HepG2 (cell line): ENCODE measurements around the gene C20orf141. TPM values are rescaled to one million over a fixed set of nuclear protein-coding genes. Genes with fewer than 3 reads are reported as not detected.

Experiments
- ATAC-seq: fragments of 200-7000 bp; cut with Tn5 transposase; 3 replicates; pipeline ENCODE4 v1.9.1; 2020; ENCODE audit warnings: mild to moderate bottlenecking, moderate library complexity
- BruUV-seq: library from RNA; stranded (reverse); fragments of 400-500 nt; replicated peaks from 2 replicates; lab custom pipeline; 2021; lab: Mats Ljungman, UMichigan
- CTCF ChIA-PET: fragments of 300-600 bp; formaldehyde crosslinking; extraction: SDS; loops from one replicate; lab custom pipeline; 2021; ENCODE audit warnings: low total read pairs, inconsistent platforms, low intra/inter-chr PET ratio; lab: Yijun Ruan, JAX
- POLR2A ChIA-PET: fragments of 350-600 bp; sonication (Branson Sonifier 250); formaldehyde crosslinking; loops from one replicate; lab custom pipeline; 2020; ENCODE audit warnings: antibody characterized with exemption, inconsistent platforms; lab: Yijun Ruan, JAX
- DNase-seq: peaks from one replicate; pipeline ENCODE4 v3.0.0-alpha.2; 2015; ENCODE audit warnings: low spot score
- FAIRE-seq: peaks from 3 replicates; lab custom pipeline; 2011; peaks lifted over from hg19 to GRCh38; lab: Jason Lieb, UNC
- H2AFZ ChIP-seq: one replicate; pipeline ENCODE4 v1.6.1; 2011; ENCODE audit warnings: low read length, inconsistent platforms
- H3K27ac ChIP-seq: fragments of 300-600 bp; 3 replicates; pipeline ENCODE4 v1.8.0; 2011; ENCODE audit warnings: mixed run types, mild to moderate bottlenecking, mixed read lengths, low read length, inconsistent platforms; ENCODE audit not compliant: insufficient read depth; ENCODE audit errors: extremely low read length
- H3K27me3 ChIP-seq, 2 experiments: fragments of 200-600 bp in 1 of 2; 2 replicates in 1 of 2; 3 replicates in 1 of 2; pipeline versions ENCODE4 v1.6.0 to v1.8.0; 2011; ENCODE audit warnings: low read length in 2 of 2, mild to moderate bottlenecking in 2 of 2, moderate library complexity in 2 of 2, inconsistent platforms in 1 of 2; ENCODE audit not compliant: insufficient read depth in 2 of 2, control insufficient read depth in 1 of 2
- H3K36me3 ChIP-seq, 2 experiments: fragments of 200-600 bp in 1 of 2; replicated peaks in 1 of 2; 2 replicates in 1 of 2; 3 replicates in 1 of 2; pipeline versions ENCODE4 v1.5.1 to v1.8.0; 2011; ENCODE audit warnings: low read length in 2 of 2, inconsistent platforms in 1 of 2; ENCODE audit not compliant: insufficient read depth in 2 of 2, control insufficient read depth in 1 of 2
- H3K4me1 ChIP-seq: 2 replicates; pipeline ENCODE4 v1.5.1; 2012; ENCODE audit warnings: low read length, inconsistent platforms; ENCODE audit not compliant: insufficient read depth
- H3K4me2 ChIP-seq: 2 replicates; pipeline ENCODE4 v1.6.0; 2011; ENCODE audit warnings: low read depth, low read length, inconsistent platforms
- H3K4me3 ChIP-seq, 3 experiments: fragments of 200-600 bp in 1 of 3; sonication (generic), shearing (Covaris generic) in 1 of 3; replicated peaks in 1 of 3; 2 replicates each; pipeline ENCODE4 v1.5.1; 2011 to 2016; ENCODE audit warnings: low read length in 3 of 3, inconsistent platforms in 2 of 3, low read depth in 2 of 3, mild to moderate bottlenecking in 2 of 3, control low read depth in 1 of 3, mixed read lengths in 1 of 3; ENCODE audit not compliant: insufficient read depth in 1 of 3
- H3K79me2 ChIP-seq: one replicate; pipeline ENCODE4 v1.6.1; 2011; ENCODE audit warnings: low read length, inconsistent platforms; ENCODE audit not compliant: insufficient read depth
- H3K9ac ChIP-seq: 2 replicates; pipeline ENCODE4 v1.6.0; 2011; ENCODE audit warnings: mild to moderate bottlenecking, low read depth, low read length, inconsistent platforms; ENCODE audit not compliant: insufficient read depth
- H3K9me3 ChIP-seq: 2 replicates; pipeline ENCODE4 v1.5.1; 2012; ENCODE audit warnings: mild to moderate bottlenecking, low read length
- H4K20me1 ChIP-seq: 2 replicates; pipeline ENCODE4 v1.6.0; 2011; ENCODE audit warnings: inconsistent platforms, mild to moderate bottlenecking, low read length, moderate library complexity; ENCODE audit not compliant: insufficient read depth
- HBP1 ChIP-seq: IDR thresholded peaks from 2 replicates; pipeline ENCODE4 v1.6.1; 2016; ENCODE audit warnings: low read depth, control low read depth
- HNRNPUL1 ChIP-seq: fragments of 200-400 bp; formaldehyde crosslinking; IDR thresholded peaks from 2 replicates; pipeline ENCODE4 v1.6.1; 2017; ENCODE audit warnings: low read depth, mild to moderate bottlenecking, low read length, moderate library complexity
- RFX5 ChIP-seq: IDR thresholded peaks from 2 replicates; pipeline ENCODE4 v1.6.1; 2011; ENCODE audit warnings: low read depth, low read length, improper control_type of control experiment
- SKIL ChIP-seq: sonication (generic); formaldehyde crosslinking; IDR thresholded peaks from 2 replicates; pipeline ENCODE4 v1.8.0; 2022; ENCODE audit warnings: missing genetic modification reagents, mild to moderate bottlenecking, moderate library complexity, borderline replicate concordance
- SMC3 ChIP-seq: IDR thresholded peaks from 2 replicates; pipeline ENCODE4 v1.6.1; 2011; ENCODE audit warnings: low read length, improper control_type of control experiment
- ZBTB4 ChIP-seq: sonication (generic); formaldehyde crosslinking; IDR thresholded peaks from 2 replicates; pipeline ENCODE4 v1.4.0; 2020; ENCODE audit warnings: missing genetic modification reagents, mild to moderate bottlenecking, borderline replicate concordance
- ZNF230 ChIP-seq: sonication (generic); formaldehyde crosslinking; IDR thresholded peaks from 2 replicates; pipeline ENCODE4 v1.4.0; 2020; ENCODE audit warnings: mild to moderate bottlenecking, missing genetic modification reagents
- ZNF333 ChIP-seq: sonication (generic); formaldehyde crosslinking; IDR thresholded peaks from 2 replicates; pipeline ENCODE4 v1.4.0; 2020; ENCODE audit warnings: mild to moderate bottlenecking, missing genetic modification reagents, borderline replicate concordance
- ZNF687 ChIP-seq: sonication (generic); formaldehyde crosslinking; IDR thresholded peaks from 2 replicates; pipeline ENCODE4 v1.5.1; 2020; ENCODE audit warnings: mild to moderate bottlenecking, missing genetic modification reagents, moderate library complexity
- ZNF777 ChIP-seq: sonication (generic); formaldehyde crosslinking; IDR thresholded peaks from 2 replicates; pipeline ENCODE4 v1.4.0; 2020; ENCODE audit warnings: missing genetic modification reagents
- WGBS: methylation state at CpG from one replicate; pipeline ENCODE4 v1.1.6; 2017; ENCODE audit warnings: low lambda C conversion rate; 5-methylcytosine and 5-hydroxymethylcytosine counted together
- in situ Hi-C: cut with HindIII; loops from 2 replicates; pipeline ENCODE4 v1.10.0; 2017; ENCODE audit warnings: low pct_unique_long_range_greater_than_20kb; ENCODE audit not compliant: extremely low pct_ligation_motif_present
- intact Hi-C: fragments of 100-400 bp; cut with micrococcal nuclease; formaldehyde crosslinking; loops from one replicate; pipeline ENCODE4 v1.10.0; 2022; ENCODE audit not compliant: unreplicated experiment
- polyA plus RNA-seq, 8 experiments: library from polyadenylated mRNA; depleted of rRNA in 3 of 8; stranded (reverse) in 7 of 8; unstranded in 1 of 8; fragments of >200 nt; fragmentation: Illumina TruSeq in 4 of 8; extraction: Trizol in 4 of 8; gene quantifications; 2 replicates each; pipeline versions ENCODE4 v1.2.1 to v1.2.3, GENCODE V29; 2011 to 2016; ENCODE audit warnings: low read depth in 4 of 8, missing spikeins in 1 of 8, mixed read lengths in 1 of 8; ENCODE audit not compliant: insufficient read depth in 1 of 8
- total RNA-seq, 5 experiments: library from RNA; depleted of rRNA; stranded (reverse); fragments of >200 nt; fragmentation: Illumina TruSeq; extraction: Trizol; gene quantifications; 2 replicates each; pipeline ENCODE4 v1.2.3, GENCODE V29; 2016; ENCODE audit warnings: low read depth in 1 of 5

Gene C20orf141
- total and polyA plus RNA-seq, 2 of the 13 experiments (the other 11 are each of a cell fraction or from before 2014, with no cell fraction given) = not detected

GRCh38 chr20:2820896-2821869 lies 6.4 kb downstream of the C20orf141 start:
- WGBS = 40% methylated on average over 60 of the region's 68 CpGs
- intact Hi-C loops = no loop called here
- no peak for FAIRE-seq
- TF ChIP-seq ZNF777 (peak; percentile 35; the same call in 1 of the 2 replicates), ZBTB4 (CRISPR knock-in tag) (no peak), HNRNPUL1 (no peak), ZNF230 (CRISPR knock-in tag) (no peak), SMC3 (no peak), SKIL (CRISPR knock-in tag) (0 out of 2 replicates have a peak, but pooled peaks have one; percentile 23), HBP1 (CRISPR knock-in tag) (no peak), RFX5 (no peak), ZNF333 (CRISPR knock-in tag) (no peak), ZNF687 (CRISPR knock-in tag) (peak; percentile 24; the same call in 1 of the 2 replicates)

More at GRCh38 chr20:2820896-2821869, 6.4 kb downstream of the C20orf141 start:
- Histone ChIP-seq H3K9ac (no peak overlapping the region), H3K4me2 (peak overlapping the region; percentile 41; the same call in 1 of the 2 replicates), H2AFZ (no peak overlapping the region), H3K27ac (no peak overlapping the region), H3K4me1 (peaks cover 13% of the 10 kb centered on the region; the same call in 1 of the 2 replicates), H3K9me3 (no peaks in the 10 kb centered on the region), H4K20me1 (no peaks in the 10 kb centered on the region), H3K27me3 (peaks cover 7 to 57% of the 10 kb centered on the region in 2 experiments; a peak in 4 of 5 replicates), H3K4me3 (peak overlapping the region in 1 of 3 experiments; percentile 30; a peak in 1 of 6 replicates), H3K79me2 (no peaks in the 10 kb centered on the region), H3K36me3 (no peaks in the 10 kb centered on the region)
- CTCF ChIA-PET = no interaction called here
- POLR2A ChIA-PET = no interaction called here
- DNase-seq (no peak), ATAC-seq (peak; percentile 36)
- in situ Hi-C loops = no loop called here
- BruUV-seq = no TSS peak
